H54 (cell line): Measurements from ENCODE around the gene PIGC.

Source experiments
- DNase-seq: peaks from one replicate; pipeline ENCODE4 v3.0.0; 2011; ENCODE audit warnings: low spot score, mixed read lengths; ENCODE audit not compliant: insufficient read length
- FAIRE-seq: peaks from 3 replicates; lab custom pipeline; 2011; peaks lifted over from hg19 to GRCh38; lab: Jason Lieb, UNC
- POLR2A ChIP-seq: IDR thresholded peaks from 2 replicates; pipeline ENCODE4 v1.6.1; 2011; ENCODE audit warnings: low read depth, mild to moderate bottlenecking, low read length

PIGC gene

GRCh38 chr1:172429331-172430127 is 14.3 kb downstream of the PIGC start:
- FAIRE-seq (peak; percentile 30), DNase-seq (no peak)
- no peak for TF ChIP-seq POLR2A

- DNase-seq: no peak
- no peak for TF ChIP-seq POLR2A
- FAIRE-seq: no peak
Observed at GRCh38 chr1:172427191-172427590, 16.7 kb downstream of the PIGC start.

GRCh38 chr1:172425339-172425738 is 18.5 kb downstream of the PIGC start:
- DNase-seq (no peak), FAIRE-seq (no peak)
- TF ChIP-seq POLR2A: no peak

GRCh38 chr1:172423336-172423735 is 20.5 kb downstream of the PIGC start:
- TF ChIP-seq POLR2A: no peak
- DNase-seq (no peak), FAIRE-seq (no peak)

GRCh38 chr1:172421974-172422604 is 21.8 kb downstream of the PIGC start:
- DNase-seq (no peak), FAIRE-seq (no peak)
- no peak for TF ChIP-seq POLR2A

- DNase-seq (no peak), FAIRE-seq (no peak)
- no peak for TF ChIP-seq POLR2A
Observed at GRCh38 chr1:172420385-172420784, 23.5 kb downstream of the PIGC start, which contains the start of gene C1orf105. Gene C1orf105, plus strand, starts transcription at chr1:172420685. Its CDS starts 201 bp downstream, at chr1:172420886.

GRCh38 chr1:172417557-172417956 is 26.3 kb downstream of the PIGC start:
- no peak for FAIRE-seq
- DNase-seq: no peak
- TF ChIP-seq POLR2A: no peak

- TF ChIP-seq POLR2A: no peak
- FAIRE-seq: no peak
- DNase-seq: no peak
Observed at GRCh38 chr1:172416496-172417035, 27.3 kb downstream of the PIGC start.

- peak; percentile 11 for FAIRE-seq
- DNase-seq: no peak
- TF ChIP-seq POLR2A: no peak
Observed at GRCh38 chr1:172414331-172414730, 29.5 kb downstream of the PIGC start.

GRCh38 chr1:172411791-172412338 is 32.0 kb downstream of the PIGC start:
- TF ChIP-seq POLR2A: no peak
- FAIRE-seq (no peak), DNase-seq (no peak)

- no peak for FAIRE-seq
- no peak for TF ChIP-seq POLR2A
Observed at GRCh38 chr1:172410027-172410426, 33.8 kb downstream of the PIGC start.

GRCh38 chr1:172408958-172409357 is 34.9 kb downstream of the PIGC start:
- DNase-seq (no peak), FAIRE-seq (peak; percentile 43)
- TF ChIP-seq POLR2A: no peak

More at GRCh38 chr1:172410027-172410426, 33.8 kb downstream of the PIGC start:
- no peak for DNase-seq

- FAIRE-seq: no peak
- DNase-seq: no peak
- TF ChIP-seq POLR2A: no peak
Observed at GRCh38 chr1:172406968-172407367, 36.9 kb downstream of the PIGC start.

- FAIRE-seq: no peak
- no peak for DNase-seq
- TF ChIP-seq POLR2A: no peak
Observed at GRCh38 chr1:172405912-172406311, 38.0 kb downstream of the PIGC start.

- DNase-seq (no peak), FAIRE-seq (no peak)
- no peak for TF ChIP-seq POLR2A
Observed at GRCh38 chr1:172404121-172404520, 39.7 kb downstream of the PIGC start.
